GM12892 (cell line): Measurements from ENCODE around the gene VWA3A.
"Not testable (repeated sequence)": the region's sequence is repeated elsewhere in the genome, so short reads cannot be mapped to it uniquely, and the experiment has no call there.

ENCODE experiments used
- DNase-seq: peaks from one replicate; pipeline ENCODE4 v3.0.0; 2011; ENCODE audit not compliant: insufficient read length
- FAIRE-seq: peaks from 2 replicates; lab custom pipeline; 2011; peaks lifted over from hg19 to GRCh38; lab: Jason Lieb, UNC
- POLR2A ChIP-seq: IDR thresholded peaks from 2 replicates; pipeline ENCODE4 v1.6.1; 2011; ENCODE audit warnings: low read depth, low read length, control low read depth
- POLR2AphosphoS5 ChIP-seq: IDR thresholded peaks from 2 replicates; pipeline ENCODE4 v1.6.1; 2011; ENCODE audit warnings: low read depth, low read length, control low read depth
- TAF1 ChIP-seq: IDR thresholded peaks from 2 replicates; pipeline ENCODE4 v1.6.1; 2011; ENCODE audit warnings: low read depth, mild to moderate bottlenecking, control low read depth, low read length, borderline replicate concordance

The VWA3A gene

GRCh38 chr16:22123146-22123545 lies 30.8 kb downstream of the VWA3A start:
- DNase-seq (no peak), FAIRE-seq (no peak)
- TF ChIP-seq POLR2AphosphoS5 = no peak
- no peak for TF ChIP-seq POLR2A
- no peak for TF ChIP-seq TAF1

- FAIRE-seq = no peak
- DNase-seq = no peak
- TF ChIP-seq POLR2A (no peak), TAF1 (no peak), POLR2AphosphoS5 (no peak)
Measured at GRCh38 chr16:22123759-22124490, 31.6 kb downstream of the VWA3A start.

GRCh38 chr16:22124583-22125284 lies 32.4 kb downstream of the VWA3A start:
- DNase-seq (no peak), FAIRE-seq (no peak)
- TF ChIP-seq TAF1 (no peak), POLR2A (no peak), POLR2AphosphoS5 (no peak)

GRCh38 chr16:22126037-22126558 lies 33.8 kb downstream of the VWA3A start:
- FAIRE-seq (no peak), DNase-seq (no peak)
- no peak for TF ChIP-seq POLR2A
- TF ChIP-seq POLR2AphosphoS5 = no peak
- no peak for TF ChIP-seq TAF1

- not testable (repeated sequence) for FAIRE-seq, DNase-seq
Measured at GRCh38 chr16:22128537-22128936, 36.2 kb downstream of the VWA3A start.

GRCh38 chr16:22130528-22130927 lies 38.2 kb downstream of the VWA3A start:
- TF ChIP-seq POLR2AphosphoS5 (no peak), POLR2A (no peak), TAF1 (no peak)
- FAIRE-seq = no peak
- no peak for DNase-seq

GRCh38 chr16:22132801-22133200 lies 40.5 kb downstream of the VWA3A start:
- no peak for TF ChIP-seq POLR2AphosphoS5
- TF ChIP-seq POLR2A = no peak
- TF ChIP-seq TAF1 = no peak
- FAIRE-seq (no peak), DNase-seq (no peak)

- TF ChIP-seq TAF1 (no peak), POLR2AphosphoS5 (no peak), POLR2A (no peak)
- DNase-seq = no peak
- FAIRE-seq = no peak
Measured at GRCh38 chr16:22138482-22138881, 46.1 kb downstream of the VWA3A start.

- no peak for FAIRE-seq
- no peak for DNase-seq
- TF ChIP-seq TAF1 = no peak
- no peak for TF ChIP-seq POLR2A
- TF ChIP-seq POLR2AphosphoS5 = no peak
Measured at GRCh38 chr16:22139008-22139407, 46.7 kb downstream of the VWA3A start.

- FAIRE-seq (no peak), DNase-seq (no peak)
- TF ChIP-seq POLR2A = no peak
- TF ChIP-seq TAF1 = no peak
- no peak for TF ChIP-seq POLR2AphosphoS5
Measured at GRCh38 chr16:22139732-22140131, 47.4 kb downstream of the VWA3A start.

- no peak for DNase-seq
- FAIRE-seq = no peak
Measured at GRCh38 chr16:22141767-22142166, 49.4 kb downstream of the VWA3A start.

GRCh38 chr16:22144520-22144919 lies 52.2 kb downstream of the VWA3A start:
- no peak for TF ChIP-seq POLR2A
- no peak for TF ChIP-seq TAF1
- no peak for TF ChIP-seq POLR2AphosphoS5
- FAIRE-seq = no peak
- DNase-seq = no peak

More at GRCh38 chr16:22141767-22142166, 49.4 kb downstream of the VWA3A start:
- no peak for TF ChIP-seq POLR2A
- no peak for TF ChIP-seq TAF1
- no peak for TF ChIP-seq POLR2AphosphoS5

- no peak for FAIRE-seq
- no peak for DNase-seq
- TF ChIP-seq POLR2A (no peak), POLR2AphosphoS5 (no peak), TAF1 (no peak)
Measured at GRCh38 chr16:22147853-22148252, 55.5 kb downstream of the VWA3A start.
